HepG2 (cell line): ENCODE data around the gene GFOD1. TPM values are rescaled to one million over a fixed set of nuclear protein-coding genes. Genes with fewer than 3 reads are reported as not detected.
A peak's percentile ranks its signal among the peaks of the same experiment; 100 is the strongest.
"Not testable (repeated sequence)": the region's sequence is repeated elsewhere in the genome, so short reads cannot be mapped to it uniquely, and the experiment has no call there.

ENCODE experiments used
- ATAC-seq: fragments of 200-7000 bp; cut with Tn5 transposase; 3 replicates; pipeline ENCODE4 v1.9.1; 2020; ENCODE audit warnings: mild to moderate bottlenecking, moderate library complexity
- BruUV-seq: library from RNA; stranded (reverse); fragments of 400-500 nt; replicated peaks from 2 replicates; lab custom pipeline; 2021; lab: Mats Ljungman, UMichigan
- CTCF ChIA-PET: fragments of 300-600 bp; formaldehyde crosslinking; extraction: SDS; loops from one replicate; lab custom pipeline; 2021; ENCODE audit warnings: low total read pairs, inconsistent platforms, low intra/inter-chr PET ratio; lab: Yijun Ruan, JAX
- POLR2A ChIA-PET: fragments of 350-600 bp; sonication (Branson Sonifier 250); formaldehyde crosslinking; loops from one replicate; lab custom pipeline; 2020; ENCODE audit warnings: antibody characterized with exemption, inconsistent platforms; lab: Yijun Ruan, JAX
- DNase-seq: peaks from one replicate; pipeline ENCODE4 v3.0.0-alpha.2; 2015; ENCODE audit warnings: low spot score
- FAIRE-seq: peaks from 3 replicates; lab custom pipeline; 2011; peaks lifted over from hg19 to GRCh38; lab: Jason Lieb, UNC
- H2AFZ ChIP-seq: one replicate; pipeline ENCODE4 v1.6.1; 2011; ENCODE audit warnings: low read length, inconsistent platforms
- H3K27ac ChIP-seq: fragments of 300-600 bp; 3 replicates; pipeline ENCODE4 v1.8.0; 2011; ENCODE audit warnings: mixed run types, mild to moderate bottlenecking, mixed read lengths, low read length, inconsistent platforms; ENCODE audit not compliant: insufficient read depth; ENCODE audit errors: extremely low read length
- H3K27me3 ChIP-seq, 2 experiments: fragments of 200-600 bp in 1 of 2; 2 replicates in 1 of 2; 3 replicates in 1 of 2; pipeline versions ENCODE4 v1.6.0 to v1.8.0; 2011; ENCODE audit warnings: low read length in 2 of 2, mild to moderate bottlenecking in 2 of 2, moderate library complexity in 2 of 2, inconsistent platforms in 1 of 2; ENCODE audit not compliant: insufficient read depth in 2 of 2, control insufficient read depth in 1 of 2
- H3K36me3 ChIP-seq, 2 experiments: fragments of 200-600 bp in 1 of 2; replicated peaks in 1 of 2; 2 replicates in 1 of 2; 3 replicates in 1 of 2; pipeline versions ENCODE4 v1.5.1 to v1.8.0; 2011; ENCODE audit warnings: low read length in 2 of 2, inconsistent platforms in 1 of 2; ENCODE audit not compliant: insufficient read depth in 2 of 2, control insufficient read depth in 1 of 2
- H3K4me1 ChIP-seq: 2 replicates; pipeline ENCODE4 v1.5.1; 2012; ENCODE audit warnings: low read length, inconsistent platforms; ENCODE audit not compliant: insufficient read depth
- H3K4me2 ChIP-seq: 2 replicates; pipeline ENCODE4 v1.6.0; 2011; ENCODE audit warnings: low read depth, low read length, inconsistent platforms
- H3K4me3 ChIP-seq, 3 experiments: fragments of 200-600 bp in 1 of 3; sonication (generic), shearing (Covaris generic) in 1 of 3; replicated peaks in 1 of 3; 2 replicates each; pipeline ENCODE4 v1.5.1; 2011 to 2016; ENCODE audit warnings: low read length in 3 of 3, inconsistent platforms in 2 of 3, low read depth in 2 of 3, mild to moderate bottlenecking in 2 of 3, control low read depth in 1 of 3, mixed read lengths in 1 of 3; ENCODE audit not compliant: insufficient read depth in 1 of 3
- H3K79me2 ChIP-seq: one replicate; pipeline ENCODE4 v1.6.1; 2011; ENCODE audit warnings: low read length, inconsistent platforms; ENCODE audit not compliant: insufficient read depth
- H3K9ac ChIP-seq: 2 replicates; pipeline ENCODE4 v1.6.0; 2011; ENCODE audit warnings: mild to moderate bottlenecking, low read depth, low read length, inconsistent platforms; ENCODE audit not compliant: insufficient read depth
- H3K9me3 ChIP-seq: 2 replicates; pipeline ENCODE4 v1.5.1; 2012; ENCODE audit warnings: mild to moderate bottlenecking, low read length
- H4K20me1 ChIP-seq: 2 replicates; pipeline ENCODE4 v1.6.0; 2011; ENCODE audit warnings: inconsistent platforms, mild to moderate bottlenecking, low read length, moderate library complexity; ENCODE audit not compliant: insufficient read depth
- MAFF ChIP-seq: IDR thresholded peaks from 2 replicates; pipeline ENCODE4 v1.6.1; 2011; ENCODE audit warnings: low read depth, low read length, improper control_type of control experiment
- MAFK ChIP-seq, 2 experiments: IDR thresholded peaks in 1 of 2; conservative IDR thresholded peaks in 1 of 2; 2 replicates each; pipeline ENCODE4 v1.6.1; 2011; ENCODE audit warnings: improper control_type of control experiment in 2 of 2, low read length in 2 of 2
- ZNF234 ChIP-seq: sonication (generic); formaldehyde crosslinking; conservative IDR thresholded peaks from 2 replicates; pipeline ENCODE4 v1.5.1; 2020; ENCODE audit warnings: mild to moderate bottlenecking, missing genetic modification reagents
- ZNF282 ChIP-seq: fragments of 450-650 bp; IDR thresholded peaks from 2 replicates; pipeline ENCODE4 v1.6.1; 2018; ENCODE audit not compliant: partially characterized antibody
- WGBS: methylation state at CpG from one replicate; pipeline ENCODE4 v1.1.6; 2017; ENCODE audit warnings: low lambda C conversion rate; 5-methylcytosine and 5-hydroxymethylcytosine counted together
- in situ Hi-C: cut with HindIII; loops from 2 replicates; pipeline ENCODE4 v1.10.0; 2017; ENCODE audit warnings: low pct_unique_long_range_greater_than_20kb; ENCODE audit not compliant: extremely low pct_ligation_motif_present
- intact Hi-C: fragments of 100-400 bp; cut with micrococcal nuclease; formaldehyde crosslinking; loops from one replicate; pipeline ENCODE4 v1.10.0; 2022; ENCODE audit not compliant: unreplicated experiment
- polyA plus RNA-seq, 8 experiments: library from polyadenylated mRNA; depleted of rRNA in 3 of 8; stranded (reverse) in 7 of 8; unstranded in 1 of 8; fragments of >200 nt; fragmentation: Illumina TruSeq in 4 of 8; extraction: Trizol in 4 of 8; gene quantifications; 2 replicates each; pipeline versions ENCODE4 v1.2.1 to v1.2.3, GENCODE V29; 2011 to 2016; ENCODE audit warnings: low read depth in 4 of 8, missing spikeins in 1 of 8, mixed read lengths in 1 of 8; ENCODE audit not compliant: insufficient read depth in 1 of 8
- total RNA-seq, 5 experiments: library from RNA; depleted of rRNA; stranded (reverse); fragments of >200 nt; fragmentation: Illumina TruSeq; extraction: Trizol; gene quantifications; 2 replicates each; pipeline ENCODE4 v1.2.3, GENCODE V29; 2016; ENCODE audit warnings: low read depth in 1 of 5

Gene GFOD1
- total and polyA plus RNA-seq, 2 of the 13 experiments (the other 11 are each of a cell fraction or from before 2014, with no cell fraction given), result 1.9 to 6.4 TPM

GRCh38 chr6:13390658-13391057, 96.7 kb downstream of the GFOD1 start:
- H3K4me1 ChIP-seq, result peaks cover 10% of the 10 kb centered on the region
- H3K4me3 ChIP-seq, result no peak overlapping the region
- 77% methylated on average over 3 of the region's 3 CpGs for WGBS
- no peak for ATAC-seq
- POLR2A ChIA-PET, result no interaction called here
- H2AFZ ChIP-seq, result no peak overlapping the region
- H4K20me1 ChIP-seq, result no peaks in the 10 kb centered on the region
- no peak overlapping the region for H3K9ac ChIP-seq
- in situ Hi-C loops (no loop called here), intact Hi-C loops (no loop called here)
- CTCF ChIA-PET, result no interaction called here
- H3K79me2 ChIP-seq, result no peaks in the 10 kb centered on the region
- H3K4me2 ChIP-seq, result no peak overlapping the region
- TF ChIP-seq MAFF, result peak; percentile 62; the same call in 1 of the 2 replicates
- no peak for TF ChIP-seq ZNF234 (CRISPR knock-in tag)
- TF ChIP-seq ZNF282, result peak; percentile 50
- TF ChIP-seq MAFK (conservative IDR thresholded peaks at IDR 0.05 in 1 of 2, IDR thresholded peaks at IDR 0.05 in 1 of 2; ENCODE audit: low read length in 2 of 2), result peak; percentile 70 to 82
- no peak for DNase-seq
- H3K27ac ChIP-seq, result no peak overlapping the region
- H3K9me3 ChIP-seq, result no peaks in the 10 kb centered on the region
- FAIRE-seq, result no peak
- no peaks in the 10 kb centered on the region for H3K36me3 ChIP-seq
- H3K27me3 ChIP-seq, result no peaks in the 10 kb centered on the region
- BruUV-seq, result no TSS peak

- DNase-seq, H3K27me3 ChIP-seq, H3K4me1 ChIP-seq, H3K9me3 ChIP-seq, H4K20me1 ChIP-seq, intact Hi-C loops, H2AFZ ChIP-seq, H3K27ac ChIP-seq, H3K79me2 ChIP-seq, in situ Hi-C loops, POLR2A ChIA-PET, H3K36me3 ChIP-seq, H3K4me2 ChIP-seq, BruUV-seq, H3K9ac ChIP-seq, H3K4me3 ChIP-seq, FAIRE-seq, ATAC-seq, CTCF ChIA-PET: not testable (repeated sequence)
- 100% methylated on average over 1 of the region's 1 CpG for WGBS
Observed at GRCh38 chr6:13389237-13389636, 98.2 kb downstream of the GFOD1 start.

- H3K9ac ChIP-seq, in situ Hi-C loops, H3K27ac ChIP-seq, H4K20me1 ChIP-seq, H3K36me3 ChIP-seq, H2AFZ ChIP-seq, H3K9me3 ChIP-seq, BruUV-seq, H3K79me2 ChIP-seq, DNase-seq, H3K4me2 ChIP-seq, POLR2A ChIA-PET, CTCF ChIA-PET, intact Hi-C loops, FAIRE-seq, H3K27me3 ChIP-seq, ATAC-seq, H3K4me1 ChIP-seq, H3K4me3 ChIP-seq: not testable (repeated sequence)
- 97% methylated on average over 1 of the region's 1 CpG for WGBS
Observed at GRCh38 chr6:13388769-13389168, 98.6 kb downstream of the GFOD1 start.
